Myometrial cell (primary cell): Measurements from ENCODE around the gene ETFB. TPM values are rescaled to one million over a fixed set of nuclear protein-coding genes. Genes with fewer than 3 reads are reported as not detected.

Source experiments
- total RNA-seq: library from RNA; depleted of rRNA; stranded (reverse); fragments of >200 nt; gene quantifications from 2 replicates; pipeline ENCODE4 v1.2.3, GENCODE V29; 2015

Gene ETFB
- total RNA-seq, result 105 and 157 TPM in 2 replicates

GRCh38 chr19:51365965-51366388, at the start of gene ETFB:
Gene ETFB (minus strand): TSS chr19:51366388. CDS start chr19:51366326, 62 bp downstream.

GRCh38 chr19:51387924-51388389, 21.8 kb upstream of the ETFB start, which contains the start of gene LIM2:
Gene LIM2 (minus strand): TSS chr19:51387974. CDS start chr19:51387443, 531 bp downstream.

GRCh38 chr19:51372649-51373504, 6.7 kb upstream of the ETFB start, which contains the start of gene NKG7:
Gene NKG7 (minus strand): TSS chr19:51372654. CDS start chr19:51372535, 119 bp downstream.

GRCh38 chr19:51368366-51369282, 2.4 kb upstream of the ETFB start, which contains the start of gene CLDND2:
Gene CLDND2 (minus strand): TSS chr19:51369003. CDS start chr19:51368577, 426 bp downstream.

GRCh38 chr19:51341976-51342580, 24.1 kb downstream of the ETFB start, which contains the start of gene VSIG10L:
Gene VSIG10L (minus strand): TSS chr19:51342139. CDS start chr19:51342124, 15 bp downstream.

GRCh38 chr19:51311351-51312257, 54.6 kb downstream of the ETFB start, which contains the start of gene IGLON5:
Gene IGLON5 (plus strand): TSS chr19:51311644. CDS start chr19:51311848, 204 bp downstream.

Other genes starting within 250 kb of the ETFB start
- gene SIGLEC9, start 241.5 kb downstream of the ETFB start, total RNA-seq, result 1.1 TPM in 1 of 2 replicates, not detected in the other
- gene SIGLEC7, start 224.1 kb downstream of the ETFB start, total RNA-seq, result not detected in 2 replicates
- gene CD33, start 141.3 kb downstream of the ETFB start, total RNA-seq, result not detected in 2 replicates
- not detected in 2 replicates for gene SIGLECL1, start 115.3 kb downstream of the ETFB start, total RNA-seq
- gene IGLON5, start 54.7 kb downstream of the ETFB start, total RNA-seq, result not detected in 2 replicates
- gene VSIG10L, start 24.2 kb downstream of the ETFB start, total RNA-seq, result 0.29 and 0.35 TPM in 2 replicates
- gene CLDND2, start 2.6 kb upstream of the ETFB start, total RNA-seq, result not detected in 2 replicates
- not detected in 2 replicates for gene NKG7, start 6.3 kb upstream of the ETFB start, total RNA-seq
- not detected in 2 replicates for gene LIM2, start 21.6 kb upstream of the ETFB start, total RNA-seq
- gene C19orf84, start 24.2 kb upstream of the ETFB start, total RNA-seq, result not detected in 2 replicates
- gene SIGLEC10, start 51.3 kb upstream of the ETFB start, total RNA-seq, result not detected in 2 replicates
- gene SIGLEC8, start 92.1 kb upstream of the ETFB start, total RNA-seq, result not detected in 2 replicates
- gene CEACAM18, start 112.2 kb upstream of the ETFB start, total RNA-seq, result not detected in 2 replicates
- not detected in 2 replicates for gene SIGLEC12, start 135.4 kb upstream of the ETFB start, total RNA-seq
- not detected in 2 replicates for gene SIGLEC6, start 165.3 kb upstream of the ETFB start, total RNA-seq
- 1.2 and 5.0 TPM in 2 replicates for gene ZNF175, start 204.9 kb upstream of the ETFB start, total RNA-seq